Liver (tissue), 9 donors: ENCODE data around the gene GALNT1. TPM values are rescaled to one million over a fixed set of nuclear protein-coding genes. Genes with fewer than 3 reads are reported as not detected.

Source experiments
- DNase-seq: peaks from one replicate; pipeline ENCODE4 v3.0.0-alpha.2; 2017; ENCODE audit warnings: low spot score
- H3K27ac ChIP-seq, 2 donors: one replicate each; pipeline ENCODE4 v1.7.0; 2013; ENCODE audit warnings: inconsistent platforms in 2 of 2, low read length in 2 of 2, control low read depth in 1 of 2, low read depth in 1 of 2, mild to moderate bottlenecking in 1 of 2
- H3K27me3 ChIP-seq, 4 donors: one replicate each; pipeline versions ENCODE4 v1.6.1 to v1.7.0; 2013; ENCODE audit warnings: low read length in 3 of 4, inconsistent platforms in 1 of 4, mild to moderate bottlenecking in 1 of 4, moderate library complexity in 1 of 4; ENCODE audit not compliant: control insufficient read depth in 4 of 4, insufficient read depth in 4 of 4
- H3K36me3 ChIP-seq, 4 donors: one replicate each; pipeline versions ENCODE4 v1.6.1 to v1.7.0; 2013; ENCODE audit warnings: low read length in 3 of 4, mild to moderate bottlenecking in 3 of 4, low read depth in 1 of 4, moderate library complexity in 1 of 4; ENCODE audit not compliant: control insufficient read depth in 4 of 4, insufficient read depth in 3 of 4
- H3K4me1 ChIP-seq, 4 donors: one replicate each; pipeline versions ENCODE4 v1.6.1 to v1.7.0; 2013; ENCODE audit warnings: low read length in 3 of 4, mild to moderate bottlenecking in 3 of 4, moderate library complexity in 1 of 4; ENCODE audit not compliant: control insufficient read depth in 4 of 4, insufficient read depth in 4 of 4
- H3K4me3 ChIP-seq, 3 donors: one replicate each; pipeline versions ENCODE4 v1.6.1 to v1.7.0; 2013; ENCODE audit warnings: low read length in 3 of 3, control low read depth in 1 of 3, low read depth in 1 of 3, mild to moderate bottlenecking in 1 of 3
- H3K9ac ChIP-seq, 2 donors: one replicate each; pipeline ENCODE4 v1.7.0; 2013; ENCODE audit warnings: low read length in 2 of 2, mild to moderate bottlenecking in 2 of 2, moderate library complexity in 2 of 2, control low read depth in 1 of 2, low read depth in 1 of 2
- H3K9me3 ChIP-seq, 4 donors: one replicate each; pipeline versions ENCODE4 v1.6.1 to v1.7.0; 2013; ENCODE audit warnings: low read length in 3 of 4; ENCODE audit not compliant: control insufficient read depth in 4 of 4
- EGR1 ChIP-seq, 2 donors: IDR thresholded peaks; 2 replicates each; pipeline ENCODE4 v1.6.1; 2016 to 2018; ENCODE audit warnings: antibody characterized with exemption in 2 of 2, low read depth in 2 of 2
- FOXA1 ChIP-seq: IDR thresholded peaks from 2 replicates; pipeline ENCODE4 v1.6.1; 2016; ENCODE audit warnings: antibody characterized with exemption
- FOXA2 ChIP-seq: IDR thresholded peaks from 2 replicates; pipeline ENCODE4 v1.6.1; 2016; ENCODE audit warnings: antibody characterized with exemption
- GABPA ChIP-seq, 2 donors: IDR thresholded peaks in 1 of 2; conservative IDR thresholded peaks in 1 of 2; 2 replicates each; pipeline ENCODE4 v1.6.1; 2016; ENCODE audit warnings: antibody characterized with exemption in 2 of 2, mild to moderate bottlenecking in 1 of 2, moderate library complexity in 1 of 2
- HNF4A ChIP-seq, 2 donors: conservative IDR thresholded peaks; 2 replicates each; pipeline ENCODE4 v1.6.1; 2016; ENCODE audit warnings: antibody characterized with exemption in 2 of 2, mild to moderate bottlenecking in 2 of 2
- JUND ChIP-seq, 2 donors: IDR thresholded peaks; 2 replicates each; pipeline ENCODE4 v1.6.1; 2016; ENCODE audit warnings: antibody characterized with exemption in 2 of 2
- NR2F2 ChIP-seq: IDR thresholded peaks from 2 replicates; pipeline ENCODE4 v1.6.1; 2016; ENCODE audit warnings: antibody characterized with exemption
- RAD21 ChIP-seq, 2 donors: IDR thresholded peaks; 2 replicates each; pipeline ENCODE4 v1.6.1; 2016; ENCODE audit warnings: antibody characterized with exemption in 2 of 2, mild to moderate bottlenecking in 2 of 2
- RXRA ChIP-seq, 2 donors: IDR thresholded peaks; 2 replicates each; pipeline ENCODE4 v1.6.1; 2017 to 2018; ENCODE audit warnings: antibody characterized with exemption in 2 of 2, mild to moderate bottlenecking in 1 of 2
- SP1 ChIP-seq: IDR thresholded peaks from 2 replicates; pipeline ENCODE4 v1.6.1; 2018; ENCODE audit warnings: antibody characterized with exemption, mild to moderate bottlenecking
- TAF1 ChIP-seq: conservative IDR thresholded peaks from 2 replicates; pipeline ENCODE4 v1.6.1; 2016; ENCODE audit warnings: antibody characterized with exemption, mild to moderate bottlenecking
- YY1 ChIP-seq: IDR thresholded peaks from 2 replicates; pipeline ENCODE4 v1.6.1; 2016; ENCODE audit warnings: antibody characterized with exemption, mild to moderate bottlenecking
- WGBS: extraction: QIAGEN DNeasy Blood & Tissue Kit; methylation state at CpG from one replicate; pipeline ENCODE4 v1.1.7; 2013; 5-methylcytosine and 5-hydroxymethylcytosine counted together
- polyA plus RNA-seq, 2 donors: library from polyadenylated mRNA; stranded (reverse) in 1 of 2; unstranded in 1 of 2; fragments of 200-250 nt in 1 of 2; fragments of >200 nt in 1 of 2; fragmentation: Nextera tagmentation in 1 of 2; extraction: Ambion mirVana in 1 of 2; gene quantifications; one replicate each; pipeline versions ENCODE4 v1.2.1 to v1.2.3, GENCODE V29; 2013 to 2015
- total RNA-seq, 2 donors: library from RNA; depleted of rRNA; stranded (reverse); fragments of >200 nt; gene quantifications; one replicate each; pipeline ENCODE4 v1.2.3, GENCODE V29; 2014
- TF ChIP-seq, protein P1 (sequence below): IDR thresholded peaks from 2 replicates; pipeline ENCODE4 v1.6.1; 2016; ENCODE audit warnings: antibody characterized with exemption
- TF ChIP-seq, protein P2 (sequence below): IDR thresholded peaks from 2 replicates; pipeline ENCODE4 v1.6.1; 2016; ENCODE audit warnings: antibody characterized with exemption
- TF ChIP-seq, protein P3 (sequence below): IDR thresholded peaks from 2 replicates; pipeline ENCODE4 v1.6.1; 2016; ENCODE audit warnings: antibody characterized with exemption
- TF ChIP-seq, protein P4 (sequence below): fragments of 150-350 bp; IDR thresholded peaks from 2 replicates; pipeline ENCODE4 v1.5.1; 2017; ENCODE audit warnings: improper control_type of control experiment, low read depth, low read length; ENCODE audit not compliant: missing input control
- TF ChIP-seq, protein P5 (sequence below): IDR thresholded peaks from 2 replicates; pipeline ENCODE4 v1.6.1; 2016; ENCODE audit warnings: antibody characterized with exemption, mild to moderate bottlenecking
- donor health status: healthy.
- donor health status: healthy.
- donor health status: healthy.
- donor health status: healthy.
- donor health status: healthy.

GALNT1 gene
- total and polyA plus RNA-seq, 4 donors: 13.9 to 42.2 (median 26.5) TPM

DNA sequence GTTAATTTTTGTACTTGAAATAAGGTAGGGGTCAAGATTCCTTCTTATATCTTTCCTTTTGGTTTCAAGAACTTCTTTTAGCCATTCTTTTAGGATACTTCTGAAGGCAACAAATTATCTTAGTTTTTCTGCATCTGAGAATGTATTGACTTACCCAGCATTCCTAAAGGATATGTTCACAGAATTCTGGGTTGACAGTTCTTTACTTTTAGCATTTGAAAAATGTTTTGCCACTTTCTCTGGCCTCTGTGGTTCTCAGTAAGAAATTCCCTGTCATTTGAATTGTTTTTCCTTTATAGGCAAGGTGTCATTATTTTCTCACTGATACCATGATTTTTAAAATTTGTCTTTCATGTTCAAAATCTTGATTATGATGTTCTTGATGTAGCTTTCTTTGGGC, 162.4 kb downstream of the GALNT1 start:
- Histone ChIP-seq H3K9me3 (no peaks in the 10 kb centered on the region), H3K27ac (no peak overlapping the region), H3K9ac (no peak overlapping the region), H3K4me1 (no peaks in the 10 kb centered on the region), H3K36me3 (no peaks in the 10 kb centered on the region), H3K27me3 (no peaks in the 10 kb centered on the region), H3K4me3 (no peak overlapping the region)
- TF ChIP-seq JUND (IDR thresholded peaks at IDR 0.05) (no peak), SP1 (no peak), HNF4A (conservative IDR thresholded peaks at IDR 0.05) (no peak), TAF1 (no peak), EGR1 (IDR thresholded peaks at IDR 0.05; ENCODE audit: low read depth in 2 of 2) (no peak), YY1 (no peak), NR2F2 (no peak)
- TF ChIP-seq, protein P1, sequence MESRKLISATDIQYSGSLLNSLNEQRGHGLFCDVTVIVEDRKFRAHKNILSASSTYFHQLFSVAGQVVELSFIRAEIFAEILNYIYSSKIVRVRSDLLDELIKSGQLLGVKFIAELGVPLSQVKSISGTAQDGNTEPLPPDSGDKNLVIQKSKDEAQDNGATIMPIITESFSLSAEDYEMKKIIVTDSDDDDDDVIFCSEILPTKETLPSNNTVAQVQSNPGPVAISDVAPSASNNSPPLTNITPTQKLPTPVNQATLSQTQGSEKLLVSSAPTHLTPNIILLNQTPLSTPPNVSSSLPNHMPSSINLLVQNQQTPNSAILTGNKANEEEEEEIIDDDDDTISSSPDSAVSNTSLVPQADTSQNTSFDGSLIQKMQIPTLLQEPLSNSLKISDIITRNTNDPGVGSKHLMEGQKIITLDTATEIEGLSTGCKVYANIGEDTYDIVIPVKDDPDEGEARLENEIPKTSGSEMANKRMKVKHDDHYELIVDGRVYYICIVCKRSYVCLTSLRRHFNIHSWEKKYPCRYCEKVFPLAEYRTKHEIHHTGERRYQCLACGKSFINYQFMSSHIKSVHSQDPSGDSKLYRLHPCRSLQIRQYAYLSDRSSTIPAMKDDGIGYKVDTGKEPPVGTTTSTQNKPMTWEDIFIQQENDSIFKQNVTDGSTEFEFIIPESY: no peak
- TF ChIP-seq, protein P2, sequence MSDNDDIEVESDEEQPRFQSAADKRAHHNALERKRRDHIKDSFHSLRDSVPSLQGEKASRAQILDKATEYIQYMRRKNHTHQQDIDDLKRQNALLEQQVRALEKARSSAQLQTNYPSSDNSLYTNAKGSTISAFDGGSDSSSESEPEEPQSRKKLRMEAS: no peak
- DNase-seq: no peak

DNA sequence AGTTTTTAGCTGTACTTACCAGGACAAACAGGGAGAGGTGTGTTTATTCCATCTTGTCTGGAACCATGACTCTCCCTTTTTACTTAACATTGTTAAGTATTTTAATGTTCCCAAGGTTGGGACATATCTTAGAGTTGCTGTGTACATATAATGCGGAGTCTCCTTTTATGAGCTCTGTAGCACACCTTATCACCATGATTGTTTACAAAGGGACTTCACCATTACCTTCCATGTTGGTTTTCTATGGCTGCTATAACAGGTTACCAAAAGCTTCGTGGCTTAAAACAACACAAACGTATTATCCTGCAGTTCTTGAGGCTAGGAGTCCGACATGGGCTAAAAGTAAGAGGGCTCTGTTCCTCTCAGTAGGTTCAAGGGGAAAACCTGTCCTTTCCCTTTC, 164.3 kb downstream of the GALNT1 start:
- H3K4me3 ChIP-seq: no peak overlapping the region
- WGBS: 62% methylated on average over 4 of the region's 4 CpGs
- no peaks in the 10 kb centered on the region for H3K36me3 ChIP-seq
- H3K4me1 ChIP-seq: no peaks in the 10 kb centered on the region
- no peaks in the 10 kb centered on the region for H3K27me3 ChIP-seq
- TF ChIP-seq HNF4A (conservative IDR thresholded peaks at IDR 0.05) (no peak), FOXA2 (no peak), GABPA (IDR thresholded peaks at IDR 0.05 in 1 of 2, conservative IDR thresholded peaks at IDR 0.05 in 1 of 2) (no peak), FOXA1 (no peak), YY1 (no peak), TAF1 (no peak), SP1 (no peak)
- TF ChIP-seq, protein P3, sequence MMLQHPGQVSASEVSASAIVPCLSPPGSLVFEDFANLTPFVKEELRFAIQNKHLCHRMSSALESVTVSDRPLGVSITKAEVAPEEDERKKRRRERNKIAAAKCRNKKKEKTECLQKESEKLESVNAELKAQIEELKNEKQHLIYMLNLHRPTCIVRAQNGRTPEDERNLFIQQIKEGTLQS: no peak
- no peaks in the 10 kb centered on the region for H3K9me3 ChIP-seq
- no peak for DNase-seq
- no peak overlapping the region for H3K9ac ChIP-seq
- no peak overlapping the region for H3K27ac ChIP-seq

DNA sequence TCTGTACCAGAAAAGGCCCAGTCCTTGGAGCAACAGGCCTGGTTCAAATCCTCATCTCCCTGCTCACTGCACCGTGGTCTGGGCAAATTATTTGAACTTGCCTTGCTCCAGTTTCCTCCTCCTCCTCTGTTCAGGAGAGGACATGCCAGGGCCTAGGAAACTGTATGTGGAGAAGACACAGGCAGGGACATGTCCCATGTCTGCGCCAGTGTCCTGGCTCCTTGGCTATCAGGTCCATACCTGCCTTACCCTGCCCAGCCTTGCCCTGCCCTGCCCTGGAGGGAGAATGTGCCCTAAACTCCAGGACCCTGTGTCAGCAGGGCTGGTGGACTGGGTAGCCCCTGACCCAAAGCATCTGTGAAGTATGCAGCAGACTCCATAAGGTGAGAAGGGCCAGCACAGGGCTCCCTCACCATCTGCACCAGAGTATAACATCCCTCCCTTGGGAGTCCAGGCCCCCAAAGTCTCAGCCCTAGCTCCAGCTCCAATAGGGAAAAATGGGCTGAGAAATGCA, 165.3 kb downstream of the GALNT1 start:
- no peak for DNase-seq
- Histone ChIP-seq H3K9me3 (no peaks in the 10 kb centered on the region), H3K4me1 (no peaks in the 10 kb centered on the region), H3K36me3 (no peaks in the 10 kb centered on the region), H3K4me3 (no peak overlapping the region), H3K27ac (no peak overlapping the region), H3K27me3 (no peaks in the 10 kb centered on the region), H3K9ac (no peak overlapping the region)
- WGBS: 88% methylated on average over 2 of the region's 2 CpGs
- TF ChIP-seq RAD21 (IDR thresholded peaks at IDR 0.05) (no peak), FOXA1 (no peak), HNF4A (conservative IDR thresholded peaks at IDR 0.05) (no peak), NR2F2 (no peak), RXRA (IDR thresholded peaks at IDR 0.05) (no peak), FOXA2 (no peak), EGR1 (IDR thresholded peaks at IDR 0.05; ENCODE audit: low read depth in 2 of 2) (no peak), JUND (IDR thresholded peaks at IDR 0.05) (no peak)
- TF ChIP-seq, protein P1: no peak
- TF ChIP-seq, protein P2: no peak
- TF ChIP-seq, protein P3: no peak
- TF ChIP-seq, protein P4, sequence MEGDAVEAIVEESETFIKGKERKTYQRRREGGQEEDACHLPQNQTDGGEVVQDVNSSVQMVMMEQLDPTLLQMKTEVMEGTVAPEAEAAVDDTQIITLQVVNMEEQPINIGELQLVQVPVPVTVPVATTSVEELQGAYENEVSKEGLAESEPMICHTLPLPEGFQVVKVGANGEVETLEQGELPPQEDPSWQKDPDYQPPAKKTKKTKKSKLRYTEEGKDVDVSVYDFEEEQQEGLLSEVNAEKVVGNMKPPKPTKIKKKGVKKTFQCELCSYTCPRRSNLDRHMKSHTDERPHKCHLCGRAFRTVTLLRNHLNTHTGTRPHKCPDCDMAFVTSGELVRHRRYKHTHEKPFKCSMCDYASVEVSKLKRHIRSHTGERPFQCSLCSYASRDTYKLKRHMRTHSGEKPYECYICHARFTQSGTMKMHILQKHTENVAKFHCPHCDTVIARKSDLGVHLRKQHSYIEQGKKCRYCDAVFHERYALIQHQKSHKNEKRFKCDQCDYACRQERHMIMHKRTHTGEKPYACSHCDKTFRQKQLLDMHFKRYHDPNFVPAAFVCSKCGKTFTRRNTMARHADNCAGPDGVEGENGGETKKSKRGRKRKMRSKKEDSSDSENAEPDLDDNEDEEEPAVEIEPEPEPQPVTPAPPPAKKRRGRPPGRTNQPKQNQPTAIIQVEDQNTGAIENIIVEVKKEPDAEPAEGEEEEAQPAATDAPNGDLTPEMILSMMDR: no peak
- TF ChIP-seq, protein P5, sequence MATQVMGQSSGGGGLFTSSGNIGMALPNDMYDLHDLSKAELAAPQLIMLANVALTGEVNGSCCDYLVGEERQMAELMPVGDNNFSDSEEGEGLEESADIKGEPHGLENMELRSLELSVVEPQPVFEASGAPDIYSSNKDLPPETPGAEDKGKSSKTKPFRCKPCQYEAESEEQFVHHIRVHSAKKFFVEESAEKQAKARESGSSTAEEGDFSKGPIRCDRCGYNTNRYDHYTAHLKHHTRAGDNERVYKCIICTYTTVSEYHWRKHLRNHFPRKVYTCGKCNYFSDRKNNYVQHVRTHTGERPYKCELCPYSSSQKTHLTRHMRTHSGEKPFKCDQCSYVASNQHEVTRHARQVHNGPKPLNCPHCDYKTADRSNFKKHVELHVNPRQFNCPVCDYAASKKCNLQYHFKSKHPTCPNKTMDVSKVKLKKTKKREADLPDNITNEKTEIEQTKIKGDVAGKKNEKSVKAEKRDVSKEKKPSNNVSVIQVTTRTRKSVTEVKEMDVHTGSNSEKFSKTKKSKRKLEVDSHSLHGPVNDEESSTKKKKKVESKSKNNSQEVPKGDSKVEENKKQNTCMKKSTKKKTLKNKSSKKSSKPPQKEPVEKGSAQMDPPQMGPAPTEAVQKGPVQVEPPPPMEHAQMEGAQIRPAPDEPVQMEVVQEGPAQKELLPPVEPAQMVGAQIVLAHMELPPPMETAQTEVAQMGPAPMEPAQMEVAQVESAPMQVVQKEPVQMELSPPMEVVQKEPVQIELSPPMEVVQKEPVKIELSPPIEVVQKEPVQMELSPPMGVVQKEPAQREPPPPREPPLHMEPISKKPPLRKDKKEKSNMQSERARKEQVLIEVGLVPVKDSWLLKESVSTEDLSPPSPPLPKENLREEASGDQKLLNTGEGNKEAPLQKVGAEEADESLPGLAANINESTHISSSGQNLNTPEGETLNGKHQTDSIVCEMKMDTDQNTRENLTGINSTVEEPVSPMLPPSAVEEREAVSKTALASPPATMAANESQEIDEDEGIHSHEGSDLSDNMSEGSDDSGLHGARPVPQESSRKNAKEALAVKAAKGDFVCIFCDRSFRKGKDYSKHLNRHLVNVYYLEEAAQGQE: no peak
